Neural cell (in vitro differentiated cells): ENCODE data around the gene DGKI. TPM values are rescaled to one million over a fixed set of nuclear protein-coding genes. Genes with fewer than 3 reads are reported as not detected.

Experiments used
- H2AFZ ChIP-seq: fragments of 200-600, 300-800 bp; sonication (generic), shearing (Covaris generic); 2 replicates; pipeline ENCODE4 v1.6.0; 2014; ENCODE audit warnings: low read depth, mild to moderate bottlenecking, antibody characterized with exemption, low read length, moderate library complexity
- H3F3A ChIP-seq: fragments of 200-600 bp; shearing (Covaris generic); 2 replicates; pipeline ENCODE4 v1.6.1; 2016; ENCODE audit warnings: mild to moderate bottlenecking, moderate library complexity, mixed read lengths, antibody characterized with exemption, low read length; ENCODE audit not compliant: insufficient read depth, poor library complexity, severe bottlenecking
- H3K27ac ChIP-seq: fragments of 200-600, 300-800 bp; sonication (generic), shearing (Covaris generic); 2 replicates; pipeline ENCODE4 v1.5.1; 2014; ENCODE audit warnings: mild to moderate bottlenecking, low read length, moderate library complexity
- H3K27me3 ChIP-seq: fragments of 300-800, 200-600 bp; sonication (generic), shearing (Covaris generic); 2 replicates; pipeline ENCODE4 v1.6.0; 2014; ENCODE audit warnings: mild to moderate bottlenecking, low read depth, low read length, moderate library complexity; ENCODE audit not compliant: insufficient read depth
- H3K36me3 ChIP-seq: fragments of 300-800, 200-600 bp; sonication (generic), shearing (Covaris generic); 2 replicates; pipeline ENCODE4 v1.5.1; 2014; ENCODE audit warnings: mild to moderate bottlenecking, antibody characterized with exemption, low read length, moderate library complexity; ENCODE audit not compliant: insufficient read depth
- H3K4me2 ChIP-seq: fragments of 300-800, 200-600 bp; sonication (generic), shearing (Covaris generic); 2 replicates; pipeline ENCODE4 v1.6.0; 2014; ENCODE audit warnings: mild to moderate bottlenecking, low read length
- H3K4me3 ChIP-seq: fragments of 300-800, 200-600 bp; sonication (generic), shearing (Covaris generic); 2 replicates; pipeline ENCODE4 v1.5.1; 2014; ENCODE audit warnings: mild to moderate bottlenecking, low read length, moderate library complexity
- H3K79me2 ChIP-seq: fragments of 200-600 bp; shearing (Covaris generic); replicated peaks from 2 replicates; pipeline ENCODE4 v1.6.0; 2014; ENCODE audit warnings: mild to moderate bottlenecking, low read length, moderate library complexity; ENCODE audit not compliant: insufficient read depth
- H3K9ac ChIP-seq: fragments of 300-800, 200-600 bp; sonication (generic), shearing (Covaris generic); 2 replicates; pipeline ENCODE4 v1.6.1; 2016; ENCODE audit warnings: mild to moderate bottlenecking, low read length, mixed read lengths
- H3K9me2 ChIP-seq: fragments of 200-600 bp; shearing (Covaris generic); 2 replicates; pipeline ENCODE4 v1.6.1; 2016; ENCODE audit warnings: mild to moderate bottlenecking, low read length, mixed read lengths; ENCODE audit not compliant: insufficient read depth
- H3K9me3 ChIP-seq: fragments of 200-600, 300-800 bp; sonication (generic), shearing (Covaris generic); 2 replicates; pipeline ENCODE4 v1.6.1; 2016; ENCODE audit warnings: mild to moderate bottlenecking, mixed run types, low read length, moderate library complexity, mixed read lengths
- H4K20me1 ChIP-seq: fragments of 200-600 bp; shearing (Covaris generic); 2 replicates; pipeline ENCODE4 v1.6.1; 2016; ENCODE audit warnings: mild to moderate bottlenecking, mixed run types; ENCODE audit not compliant: insufficient read depth
- EP300 ChIP-seq: fragments of 450-650 bp; conservative IDR thresholded peaks from 2 replicates; pipeline ENCODE4 v1.6.1; 2014; ENCODE audit warnings: antibody characterized with exemption, mild to moderate bottlenecking, moderate library complexity; ENCODE audit not compliant: poor library complexity, severe bottlenecking
- EZH2 ChIP-seq: fragments of 200-600, 300-800 bp; shearing (Covaris generic), sonication (generic); IDR thresholded peaks from 2 replicates; pipeline ENCODE4 v1.6.1; 2014; ENCODE audit warnings: antibody characterized with exemption, low read length, borderline replicate concordance, mild to moderate bottlenecking; ENCODE audit not compliant: insufficient read depth, poor library complexity, severe bottlenecking
- MXI1 ChIP-seq: fragments of 450-650 bp; conservative IDR thresholded peaks from 2 replicates; pipeline ENCODE4 v1.6.1; 2014; ENCODE audit warnings: antibody characterized with exemption, mild to moderate bottlenecking; ENCODE audit not compliant: poor library complexity, severe bottlenecking
- POLR2AphosphoS5 ChIP-seq: IDR thresholded peaks from 2 replicates; pipeline ENCODE4 v1.6.1; 2012
- RAD21 ChIP-seq: fragments of 450-650 bp; conservative IDR thresholded peaks from 2 replicates; pipeline ENCODE4 v1.6.1; 2014; ENCODE audit warnings: antibody characterized with exemption, mild to moderate bottlenecking, moderate library complexity
- SMC3 ChIP-seq: fragments of 450-650 bp; conservative IDR thresholded peaks from 2 replicates; pipeline ENCODE4 v1.6.1; 2014; ENCODE audit warnings: antibody characterized with exemption, mild to moderate bottlenecking, moderate library complexity; ENCODE audit not compliant: poor library complexity
- TAF1 ChIP-seq: IDR thresholded peaks from 2 replicates; pipeline ENCODE4 v1.6.1; 2012; ENCODE audit warnings: low read depth
- polyA plus RNA-seq: library from polyadenylated mRNA; depleted of rRNA; stranded (reverse); fragments of >200 nt; gene quantifications from 2 replicates; pipeline ENCODE4 v1.2.3, GENCODE V29; 2014
- TF ChIP-seq, protein P1 (sequence below): IDR thresholded peaks from 2 replicates; pipeline ENCODE4 v1.6.1; 2012; ENCODE audit warnings: borderline replicate concordance
- TF ChIP-seq, protein P2 (sequence below): fragments of 450-650 bp; IDR thresholded peaks from 2 replicates; pipeline ENCODE4 v1.5.1; 2014; ENCODE audit warnings: antibody characterized with exemption, mild to moderate bottlenecking, moderate library complexity; ENCODE audit not compliant: poor library complexity, severe bottlenecking

DGKI gene
- polyA plus RNA-seq, 1 donor from 2014 or later, result 15.8 TPM

DNA sequence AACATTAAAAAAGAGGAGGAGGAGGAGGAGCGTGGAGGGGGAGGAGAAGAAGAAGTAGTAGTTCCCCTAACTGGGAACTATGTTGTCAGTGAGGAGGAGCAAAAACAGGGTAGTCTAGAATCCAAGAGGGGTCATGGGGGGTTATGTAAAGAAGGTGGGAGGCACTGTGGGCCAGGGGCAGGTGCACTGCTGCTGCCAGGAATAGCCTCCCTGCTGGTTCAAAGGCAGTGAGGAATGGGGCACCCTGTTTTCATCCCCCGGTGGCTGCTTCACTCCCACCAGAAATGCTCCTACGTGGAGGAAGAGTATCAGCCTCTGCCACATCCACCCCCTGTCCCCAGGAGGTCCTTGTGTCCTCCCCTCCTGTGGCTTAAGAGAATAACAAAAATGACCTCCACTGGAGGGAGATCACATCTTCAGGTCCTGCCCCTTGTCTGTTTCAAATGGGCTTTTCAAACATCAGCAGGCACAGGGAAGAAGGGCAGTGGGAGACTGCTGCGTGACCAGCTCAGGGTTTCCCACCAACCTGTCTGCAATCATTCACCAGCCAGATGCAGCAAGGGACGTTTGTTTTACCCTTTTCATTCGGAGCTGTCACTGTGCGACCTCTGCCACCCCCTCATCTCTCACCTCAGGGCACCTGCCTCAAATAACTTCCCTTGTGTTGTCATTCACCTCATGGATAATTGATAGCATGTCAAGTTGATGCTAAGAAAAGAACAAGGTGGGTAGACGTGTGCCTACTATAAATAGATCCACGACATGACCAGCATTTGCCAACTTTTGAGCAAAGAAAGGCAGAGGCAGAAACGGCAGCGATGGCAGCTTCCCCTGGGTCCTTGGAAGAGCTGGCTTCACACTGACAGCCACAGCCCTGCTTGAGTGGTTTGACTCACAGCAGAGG is 92.6 kb downstream of the DGKI start:
- H3K27ac ChIP-seq, result peak overlapping the region; percentile 86
- no peaks in the 10 kb centered on the region for H3K79me2 ChIP-seq
- no peaks in the 10 kb centered on the region for H3K27me3 ChIP-seq
- H3K9me2 ChIP-seq, result no peaks in the 10 kb centered on the region
- H3F3A ChIP-seq, result no peaks in the 10 kb centered on the region
- H4K20me1 ChIP-seq, result no peaks in the 10 kb centered on the region
- H3K36me3 ChIP-seq, result no peaks in the 10 kb centered on the region
- peak overlapping the region; percentile 72 for H3K4me2 ChIP-seq
- TF ChIP-seq MXI1, result no peak
- TF ChIP-seq, protein P1, sequence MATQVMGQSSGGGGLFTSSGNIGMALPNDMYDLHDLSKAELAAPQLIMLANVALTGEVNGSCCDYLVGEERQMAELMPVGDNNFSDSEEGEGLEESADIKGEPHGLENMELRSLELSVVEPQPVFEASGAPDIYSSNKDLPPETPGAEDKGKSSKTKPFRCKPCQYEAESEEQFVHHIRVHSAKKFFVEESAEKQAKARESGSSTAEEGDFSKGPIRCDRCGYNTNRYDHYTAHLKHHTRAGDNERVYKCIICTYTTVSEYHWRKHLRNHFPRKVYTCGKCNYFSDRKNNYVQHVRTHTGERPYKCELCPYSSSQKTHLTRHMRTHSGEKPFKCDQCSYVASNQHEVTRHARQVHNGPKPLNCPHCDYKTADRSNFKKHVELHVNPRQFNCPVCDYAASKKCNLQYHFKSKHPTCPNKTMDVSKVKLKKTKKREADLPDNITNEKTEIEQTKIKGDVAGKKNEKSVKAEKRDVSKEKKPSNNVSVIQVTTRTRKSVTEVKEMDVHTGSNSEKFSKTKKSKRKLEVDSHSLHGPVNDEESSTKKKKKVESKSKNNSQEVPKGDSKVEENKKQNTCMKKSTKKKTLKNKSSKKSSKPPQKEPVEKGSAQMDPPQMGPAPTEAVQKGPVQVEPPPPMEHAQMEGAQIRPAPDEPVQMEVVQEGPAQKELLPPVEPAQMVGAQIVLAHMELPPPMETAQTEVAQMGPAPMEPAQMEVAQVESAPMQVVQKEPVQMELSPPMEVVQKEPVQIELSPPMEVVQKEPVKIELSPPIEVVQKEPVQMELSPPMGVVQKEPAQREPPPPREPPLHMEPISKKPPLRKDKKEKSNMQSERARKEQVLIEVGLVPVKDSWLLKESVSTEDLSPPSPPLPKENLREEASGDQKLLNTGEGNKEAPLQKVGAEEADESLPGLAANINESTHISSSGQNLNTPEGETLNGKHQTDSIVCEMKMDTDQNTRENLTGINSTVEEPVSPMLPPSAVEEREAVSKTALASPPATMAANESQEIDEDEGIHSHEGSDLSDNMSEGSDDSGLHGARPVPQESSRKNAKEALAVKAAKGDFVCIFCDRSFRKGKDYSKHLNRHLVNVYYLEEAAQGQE, result no peak
- TF ChIP-seq, protein P2, sequence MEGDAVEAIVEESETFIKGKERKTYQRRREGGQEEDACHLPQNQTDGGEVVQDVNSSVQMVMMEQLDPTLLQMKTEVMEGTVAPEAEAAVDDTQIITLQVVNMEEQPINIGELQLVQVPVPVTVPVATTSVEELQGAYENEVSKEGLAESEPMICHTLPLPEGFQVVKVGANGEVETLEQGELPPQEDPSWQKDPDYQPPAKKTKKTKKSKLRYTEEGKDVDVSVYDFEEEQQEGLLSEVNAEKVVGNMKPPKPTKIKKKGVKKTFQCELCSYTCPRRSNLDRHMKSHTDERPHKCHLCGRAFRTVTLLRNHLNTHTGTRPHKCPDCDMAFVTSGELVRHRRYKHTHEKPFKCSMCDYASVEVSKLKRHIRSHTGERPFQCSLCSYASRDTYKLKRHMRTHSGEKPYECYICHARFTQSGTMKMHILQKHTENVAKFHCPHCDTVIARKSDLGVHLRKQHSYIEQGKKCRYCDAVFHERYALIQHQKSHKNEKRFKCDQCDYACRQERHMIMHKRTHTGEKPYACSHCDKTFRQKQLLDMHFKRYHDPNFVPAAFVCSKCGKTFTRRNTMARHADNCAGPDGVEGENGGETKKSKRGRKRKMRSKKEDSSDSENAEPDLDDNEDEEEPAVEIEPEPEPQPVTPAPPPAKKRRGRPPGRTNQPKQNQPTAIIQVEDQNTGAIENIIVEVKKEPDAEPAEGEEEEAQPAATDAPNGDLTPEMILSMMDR, result no peak
- TF ChIP-seq EZH2, result no peak
- peak; percentile 80 for TF ChIP-seq POLR2AphosphoS5
- TF ChIP-seq SMC3, result peak; percentile 33
- peak; percentile 26 for TF ChIP-seq TAF1
- TF ChIP-seq EP300, result peak; percentile 96
- TF ChIP-seq RAD21, result peak; percentile 48
- H2AFZ ChIP-seq, result no peak overlapping the region
- H3K9ac ChIP-seq, result peak overlapping the region; percentile 66
- no peaks in the 10 kb centered on the region for H3K9me3 ChIP-seq
- peak overlapping the region; percentile 58 for H3K4me3 ChIP-seq

DNA sequence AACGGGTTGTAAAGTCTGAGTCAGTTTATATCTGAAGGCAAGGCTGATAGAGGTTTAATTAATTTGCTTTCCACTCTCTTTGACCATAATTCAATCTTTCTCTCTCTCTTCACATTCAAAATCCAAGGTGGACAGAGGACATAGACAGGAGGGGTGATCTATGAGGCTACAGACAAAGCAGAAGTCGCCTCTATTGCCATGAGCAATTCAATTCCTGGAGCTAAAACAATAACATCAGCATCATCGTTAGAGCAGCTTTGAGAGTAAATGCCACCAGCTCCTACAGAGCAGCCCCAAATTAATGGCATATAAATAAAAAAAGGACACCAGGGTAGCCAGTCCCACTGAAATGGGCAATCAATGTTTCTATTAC is 93.2 kb downstream of the DGKI start:
- peak overlapping the region; percentile 66 for H3K9ac ChIP-seq
- H3K27ac ChIP-seq, result peak overlapping the region; percentile 86

More for the DNA sequence above, 93.2 kb downstream of the DGKI start:
- H3K79me2 ChIP-seq, result no peaks in the 10 kb centered on the region
- H3K9me3 ChIP-seq, result no peaks in the 10 kb centered on the region
- H4K20me1 ChIP-seq, result no peaks in the 10 kb centered on the region
- no peak for TF ChIP-seq EZH2
- TF ChIP-seq, protein P2, result no peak
- TF ChIP-seq POLR2AphosphoS5, result no peak
- TF ChIP-seq TAF1, result no peak
- no peak for TF ChIP-seq SMC3
- TF ChIP-seq, protein P1, result no peak
- no peak for TF ChIP-seq EP300
- TF ChIP-seq MXI1, result no peak
- no peak for TF ChIP-seq RAD21
- H3K36me3 ChIP-seq, result no peaks in the 10 kb centered on the region
- H2AFZ ChIP-seq, result no peak overlapping the region
- no peak overlapping the region for H3K4me2 ChIP-seq
- no peaks in the 10 kb centered on the region for H3K27me3 ChIP-seq
- no peaks in the 10 kb centered on the region for H3F3A ChIP-seq
- H3K9me2 ChIP-seq, result no peaks in the 10 kb centered on the region
- H3K4me3 ChIP-seq, result peak overlapping the region; percentile 58
